Measurements from ENCODE around the gene VGF. TPM values are rescaled to one million over a fixed set of nuclear protein-coding genes. Genes with fewer than 3 reads are reported as not detected.
A peak's percentile ranks its signal among the peaks of the same experiment; 100 is the strongest.

Gene VGF
- total and polyA plus RNA-seq, 2 experiments from 2014 or later = 3.0 to 4.4 TPM

- Histone ChIP-seq H3K9me2 (ENCODE audit: insufficient read depth) (no peaks in the 10 kb centered on the region), H3K4me1 (ENCODE audit: insufficient read depth) (peaks cover 16% of the 10 kb centered on the region), H3K4me2 (no peak overlapping the region), H3K27ac (ENCODE audit: low read depth) (no peak overlapping the region), H3K27me3 (ENCODE audit: insufficient read depth) (peaks cover 25% of the 10 kb centered on the region), H3K36me3 (ENCODE audit: insufficient read depth) (no peaks in the 10 kb centered on the region), H4K20me1 (replicated peaks; ENCODE audit: insufficient read depth) (no peaks in the 10 kb centered on the region), H3F3A (replicated peaks; ENCODE audit: low read depth) (peaks cover 9% of the 10 kb centered on the region), H3K79me2 (replicated peaks; ENCODE audit: insufficient read depth) (no peaks in the 10 kb centered on the region), H2AFZ (peak overlapping the region; percentile 59), H3K4me3 (no peak overlapping the region)
- Mint-ChIP-seq H3K9me3 (no peaks in the 10 kb centered on the region), H3K4me1 (peaks cover 18% of the 10 kb centered on the region), H3K27me3 (ENCODE audit: insufficient read depth, low read depth, poor library complexity) (peaks cover 20% of the 10 kb centered on the region), H3K4me3 (no peak overlapping the region), H3K36me3 (ENCODE audit: low read depth) (no peaks in the 10 kb centered on the region), H3K27ac (no peak overlapping the region)
- peak; percentile 29 for DNase-seq (ENCODE audit: low spot score)
- ATAC-seq = no peak
- TF ChIP-seq ZNF462 (CRISPR knock-in tag; IDR thresholded peaks at IDR 0.05) = no peak
- no peak for TF ChIP-seq POLR2AphosphoS5 (IDR thresholded peaks at IDR 0.05; ENCODE audit: low read depth)
- TF ChIP-seq ZNF331 (CRISPR knock-in tag; IDR thresholded peaks at IDR 0.05; ENCODE audit: low read depth) = no peak
- no peak for TF ChIP-seq EZH2 (IDR thresholded peaks at IDR 0.05; ENCODE audit: low read depth, unreplicated experiment)
- TF ChIP-seq CTCF (conservative IDR thresholded peaks at IDR 0.05; ENCODE audit: low read depth in 2 of 2) = no peak
- no peak for TF ChIP-seq EZH2phosphoT487 (IDR thresholded peaks at IDR 0.05; ENCODE audit: unreplicated experiment)
- no peak for TF ChIP-seq ETS1 (IDR thresholded peaks at IDR 0.05)
- TF ChIP-seq JUNB (IDR thresholded peaks at IDR 0.05; ENCODE audit: unreplicated experiment) = no peak
- TF ChIP-seq ZNF114 (CRISPR knock-in tag; IDR thresholded peaks at IDR 0.05) = no peak
- TF ChIP-seq CREB1 (CRISPR knock-in tag; IDR thresholded peaks at IDR 0.05; ENCODE audit: low read depth) = no peak
- no peak for TF ChIP-seq STAT1 (IDR thresholded peaks at IDR 0.05; ENCODE audit: unreplicated experiment)
- no peak for TF ChIP-seq REST (IDR thresholded peaks at IDR 0.05; ENCODE audit: unreplicated experiment)
- no peak for TF ChIP-seq NANOG (IDR thresholded peaks at IDR 0.05; ENCODE audit: borderline replicate concordance)
Measured at GRCh38 chr7:101197991-101198390, 32.6 kb upstream of the VGF start.
